Measurements from ENCODE around the gene TRIM74.
"Not testable (repeated sequence)": the region's sequence is repeated elsewhere in the genome, so short reads cannot be mapped to it uniquely, and the experiment has no call there.

TRIM74 gene

DNA sequence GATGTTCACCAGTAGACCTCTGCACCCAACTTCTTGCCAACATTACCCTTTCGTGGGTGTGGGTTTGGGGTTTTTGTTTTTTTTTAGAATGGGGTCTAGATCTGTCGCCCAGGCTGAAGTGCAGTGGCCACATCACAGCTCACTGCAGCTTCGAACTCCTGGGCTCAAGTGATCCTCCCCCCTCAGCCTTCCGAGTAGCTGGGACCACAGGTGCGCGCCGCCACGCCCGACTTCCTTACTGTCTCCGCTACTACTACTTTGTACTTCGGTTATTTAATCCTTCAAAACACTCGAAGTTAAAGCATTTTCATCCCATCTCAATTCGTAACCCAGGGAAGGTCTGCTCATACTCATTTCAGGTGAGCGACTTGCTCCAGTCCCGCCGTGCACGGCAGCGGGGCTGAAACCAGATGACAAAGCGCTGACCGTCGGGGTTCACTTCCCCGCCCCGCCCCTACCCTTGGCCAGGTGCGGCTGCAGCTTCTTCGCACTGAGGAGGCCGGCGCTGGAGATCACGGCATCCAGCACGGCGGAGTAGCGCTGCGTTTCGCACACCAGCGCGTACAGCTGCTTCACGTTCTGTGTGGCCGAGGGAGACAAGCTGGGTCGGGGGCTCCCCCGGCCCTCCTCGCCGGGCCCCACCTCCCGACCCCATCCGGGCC is 15.2 kb downstream of the TRIM74 start:
- H3K9me3 ChIP-seq (ENCODE audit: control insufficient read depth in 1 of 2, low read length in 2 of 2); H3K27ac ChIP-seq (ENCODE audit: low read length); H3K27me3 ChIP-seq (ENCODE audit: low read depth, low read length); H3K4me3 ChIP-seq (ENCODE audit: low read depth in 1 of 2, low read length in 2 of 2); H3K4me1 ChIP-seq (ENCODE audit: control insufficient read depth in 1 of 2, insufficient read depth in 2 of 2, low read length in 2 of 2); H3K36me3 ChIP-seq (ENCODE audit: control insufficient read depth in 1 of 2, insufficient read depth in 2 of 2, low read length in 2 of 2): not testable (repeated sequence)

DNA sequence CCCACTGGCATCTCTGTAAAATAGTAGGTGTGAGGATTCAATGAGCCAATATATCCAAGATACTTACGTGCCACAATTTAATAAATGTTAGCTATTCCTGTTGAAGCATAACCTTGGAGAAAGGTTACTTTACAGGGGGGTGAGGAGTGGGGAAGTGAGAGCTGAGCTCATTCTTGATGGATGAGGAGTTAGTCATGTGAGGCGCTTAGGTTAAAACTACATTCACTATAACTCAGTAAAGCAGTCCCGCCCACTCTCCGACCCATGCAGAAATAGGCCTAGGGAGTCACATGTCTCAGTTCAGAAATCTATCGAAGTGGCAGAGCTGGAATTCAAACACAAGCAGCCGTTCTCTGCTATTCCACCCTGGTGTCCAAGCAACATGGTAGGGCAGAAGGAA is 18.8 kb downstream of the TRIM74 start:
- not testable (repeated sequence) for H3K27ac ChIP-seq (ENCODE audit: low read length); H3K4me3 ChIP-seq (ENCODE audit: low read depth in 1 of 2, low read length in 2 of 2); H3K36me3 ChIP-seq (ENCODE audit: control insufficient read depth in 1 of 2, insufficient read depth in 2 of 2, low read length in 2 of 2); H3K4me1 ChIP-seq (ENCODE audit: control insufficient read depth in 1 of 2, insufficient read depth in 2 of 2, low read length in 2 of 2); H3K27me3 ChIP-seq (ENCODE audit: low read depth, low read length); H3K9me3 ChIP-seq (ENCODE audit: control insufficient read depth in 1 of 2, low read length in 2 of 2)

DNA sequence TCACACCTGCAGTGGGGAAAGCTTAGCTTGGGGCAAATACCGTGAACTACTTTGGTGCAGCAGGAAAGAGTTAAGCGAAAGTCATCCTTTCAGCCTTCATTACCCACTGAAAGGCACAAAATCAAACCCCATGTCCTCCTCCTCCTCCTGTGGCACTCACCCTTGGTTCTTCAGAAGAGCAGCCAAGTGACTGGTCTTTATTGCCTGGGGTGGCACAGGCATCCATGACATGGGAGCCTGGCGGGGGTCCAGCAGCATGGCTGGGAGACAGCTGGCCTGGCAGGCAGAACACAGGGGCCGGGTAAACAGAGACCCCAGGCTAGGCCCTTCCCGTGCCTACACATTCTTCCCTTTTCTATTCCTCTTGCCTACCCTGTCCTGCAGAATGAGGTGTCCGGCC is 19.6 kb downstream of the TRIM74 start:
- H3K9me3 ChIP-seq (ENCODE audit: control insufficient read depth in 1 of 2, low read length in 2 of 2); H3K27ac ChIP-seq (ENCODE audit: low read length); H3K27me3 ChIP-seq (ENCODE audit: low read depth, low read length); H3K4me3 ChIP-seq (ENCODE audit: low read depth in 1 of 2, low read length in 2 of 2); H3K4me1 ChIP-seq (ENCODE audit: control insufficient read depth in 1 of 2, insufficient read depth in 2 of 2, low read length in 2 of 2); H3K36me3 ChIP-seq (ENCODE audit: control insufficient read depth in 1 of 2, insufficient read depth in 2 of 2, low read length in 2 of 2): not testable (repeated sequence)

DNA sequence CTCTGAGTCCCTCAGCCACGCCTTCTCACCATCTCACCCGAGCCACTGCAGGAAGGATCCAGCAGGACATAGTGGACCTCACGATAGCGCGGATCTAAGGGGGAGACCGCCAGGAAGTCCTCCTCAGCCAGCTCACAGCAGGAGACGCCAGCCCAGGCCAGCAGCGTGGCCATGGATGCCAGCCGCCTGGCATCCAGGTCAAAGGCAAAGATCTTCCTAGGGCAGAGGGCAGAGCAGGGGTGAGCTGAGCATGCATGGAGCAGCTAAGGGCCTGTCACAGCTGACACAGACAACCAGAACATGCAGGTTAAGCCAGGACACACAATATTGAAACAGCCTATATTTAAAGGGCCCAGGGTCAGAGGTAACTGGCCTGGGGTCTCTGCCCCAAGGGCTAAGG is 20.0 kb downstream of the TRIM74 start:
- not testable (repeated sequence) for H3K4me1 ChIP-seq (ENCODE audit: control insufficient read depth in 1 of 2, insufficient read depth in 2 of 2, low read length in 2 of 2); H3K27ac ChIP-seq (ENCODE audit: low read length); H3K4me3 ChIP-seq (ENCODE audit: low read depth in 1 of 2, low read length in 2 of 2)

DNA sequence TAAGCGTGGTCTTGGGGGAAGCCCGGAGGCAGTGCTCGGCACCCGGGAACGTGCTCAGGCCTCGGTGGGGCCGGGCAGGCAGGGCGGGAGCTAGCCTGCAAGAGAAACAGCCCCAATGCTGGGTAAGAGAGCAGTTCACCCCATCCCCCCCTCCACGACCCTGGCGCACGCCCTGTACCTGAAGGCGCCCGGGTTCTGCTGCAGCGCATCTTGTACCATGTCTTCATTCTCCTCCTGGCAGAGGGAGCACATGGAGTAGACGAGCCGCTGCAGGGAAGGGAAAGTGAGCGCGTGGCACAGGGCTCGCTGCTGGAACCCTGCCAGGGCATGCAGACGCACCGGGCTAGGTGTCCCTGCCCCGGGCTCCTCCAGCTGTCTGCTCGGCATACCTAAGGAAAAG is 20.6 kb downstream of the TRIM74 start:
- not testable (repeated sequence) for H3K36me3 ChIP-seq (ENCODE audit: control insufficient read depth in 1 of 2, insufficient read depth in 2 of 2, low read length in 2 of 2); H3K4me3 ChIP-seq (ENCODE audit: low read depth in 1 of 2, low read length in 2 of 2); H3K4me1 ChIP-seq (ENCODE audit: control insufficient read depth in 1 of 2, insufficient read depth in 2 of 2, low read length in 2 of 2); H3K27me3 ChIP-seq (ENCODE audit: low read depth, low read length); H3K27ac ChIP-seq (ENCODE audit: low read length); H3K9me3 ChIP-seq (ENCODE audit: control insufficient read depth in 1 of 2, low read length in 2 of 2)

More for the DNA sequence above, 20.0 kb downstream of the TRIM74 start:
- not testable (repeated sequence) for H3K36me3 ChIP-seq (ENCODE audit: control insufficient read depth in 1 of 2, insufficient read depth in 2 of 2, low read length in 2 of 2); H3K9me3 ChIP-seq (ENCODE audit: control insufficient read depth in 1 of 2, low read length in 2 of 2); H3K27me3 ChIP-seq (ENCODE audit: low read depth, low read length)

DNA sequence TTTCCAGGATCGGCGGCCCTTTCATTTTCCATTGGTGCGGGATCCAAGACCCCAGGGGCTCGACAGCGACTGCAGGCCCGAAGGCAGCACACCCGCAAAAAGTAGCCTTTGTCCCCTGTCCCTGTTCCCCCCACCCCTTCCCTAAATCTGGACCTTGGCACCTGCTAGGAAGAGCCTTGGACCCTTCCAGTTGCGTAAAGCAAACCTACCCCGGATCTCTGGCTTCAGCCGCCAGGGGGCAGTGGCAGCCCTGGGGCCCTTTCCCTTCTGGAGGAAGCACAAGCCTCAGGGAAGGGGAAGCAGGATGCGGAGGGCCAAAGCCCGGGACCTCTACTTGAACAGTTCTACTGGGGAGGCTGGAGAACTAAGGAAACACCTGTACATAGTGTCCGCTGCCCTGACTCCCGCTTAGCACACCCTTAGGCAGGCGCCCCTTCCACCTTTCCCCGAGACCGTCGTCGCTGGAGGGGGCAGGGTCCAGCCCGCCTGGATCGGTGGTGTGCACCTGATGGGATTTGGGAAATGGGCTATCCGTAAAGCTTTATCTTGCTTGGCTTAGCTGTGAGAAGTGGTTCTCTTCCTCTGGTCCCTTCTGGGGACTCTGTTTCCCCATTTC is 23.0 kb downstream of the TRIM74 start:
- H3K27ac ChIP-seq (ENCODE audit: low read length); H3K4me1 ChIP-seq (ENCODE audit: control insufficient read depth in 1 of 2, insufficient read depth in 2 of 2, low read length in 2 of 2); H3K27me3 ChIP-seq (ENCODE audit: low read depth, low read length); H3K36me3 ChIP-seq (ENCODE audit: control insufficient read depth in 1 of 2, insufficient read depth in 2 of 2, low read length in 2 of 2); H3K4me3 ChIP-seq (ENCODE audit: low read depth in 1 of 2, low read length in 2 of 2); H3K9me3 ChIP-seq (ENCODE audit: control insufficient read depth in 1 of 2, low read length in 2 of 2): not testable (repeated sequence)

DNA sequence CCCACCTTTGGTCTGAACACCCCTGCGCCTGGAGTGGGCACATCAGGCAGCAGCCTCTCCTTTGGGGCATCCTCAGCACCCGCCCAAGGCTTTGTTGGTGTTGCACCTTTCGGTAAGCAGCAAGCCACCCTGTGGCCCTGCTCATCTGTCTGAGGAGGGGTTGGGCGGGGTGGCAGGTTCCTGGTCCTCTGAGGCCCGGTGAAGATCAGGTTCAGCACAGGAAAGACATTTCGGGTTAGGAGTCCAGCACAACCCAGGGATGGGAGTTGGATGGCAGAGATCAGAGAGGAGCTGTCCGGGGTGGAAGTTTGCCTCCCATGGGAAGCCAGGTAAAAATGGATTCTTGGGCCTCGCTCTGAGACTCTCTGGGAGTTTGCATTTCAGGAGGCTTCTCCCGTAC is 23.7 kb downstream of the TRIM74 start:
- H3K27me3 ChIP-seq (ENCODE audit: low read depth, low read length); H3K4me3 ChIP-seq (ENCODE audit: low read depth in 1 of 2, low read length in 2 of 2); H3K9me3 ChIP-seq (ENCODE audit: control insufficient read depth in 1 of 2, low read length in 2 of 2); H3K4me1 ChIP-seq (ENCODE audit: control insufficient read depth in 1 of 2, insufficient read depth in 2 of 2, low read length in 2 of 2); H3K36me3 ChIP-seq (ENCODE audit: control insufficient read depth in 1 of 2, insufficient read depth in 2 of 2, low read length in 2 of 2); H3K27ac ChIP-seq (ENCODE audit: low read length): not testable (repeated sequence)

DNA sequence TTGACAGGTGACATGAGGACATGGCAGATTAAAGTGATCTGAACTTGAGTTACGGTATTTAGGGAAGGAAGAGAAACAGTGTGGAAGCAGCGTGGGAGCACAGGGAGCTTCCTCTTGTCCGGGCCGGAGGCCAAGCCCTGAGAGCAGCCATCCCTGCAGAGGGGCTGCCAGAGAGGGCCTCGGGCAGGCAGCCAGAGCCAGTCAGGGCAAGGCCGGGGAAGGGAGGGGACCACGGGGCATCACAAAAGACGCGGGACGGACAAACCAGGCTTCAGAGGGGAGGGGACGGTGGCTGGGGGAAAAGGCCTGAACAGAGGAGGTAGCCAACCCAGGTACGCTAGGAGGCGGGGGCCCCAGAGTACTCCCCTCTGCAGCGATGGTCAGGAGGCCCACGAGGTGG is 24.3 kb downstream of the TRIM74 start:
- not testable (repeated sequence) for H3K27me3 ChIP-seq (ENCODE audit: low read depth, low read length); H3K9me3 ChIP-seq (ENCODE audit: control insufficient read depth in 1 of 2, low read length in 2 of 2); H3K27ac ChIP-seq (ENCODE audit: low read length); H3K4me1 ChIP-seq (ENCODE audit: control insufficient read depth in 1 of 2, insufficient read depth in 2 of 2, low read length in 2 of 2); H3K36me3 ChIP-seq (ENCODE audit: control insufficient read depth in 1 of 2, insufficient read depth in 2 of 2, low read length in 2 of 2); H3K4me3 ChIP-seq (ENCODE audit: low read depth in 1 of 2, low read length in 2 of 2)

DNA sequence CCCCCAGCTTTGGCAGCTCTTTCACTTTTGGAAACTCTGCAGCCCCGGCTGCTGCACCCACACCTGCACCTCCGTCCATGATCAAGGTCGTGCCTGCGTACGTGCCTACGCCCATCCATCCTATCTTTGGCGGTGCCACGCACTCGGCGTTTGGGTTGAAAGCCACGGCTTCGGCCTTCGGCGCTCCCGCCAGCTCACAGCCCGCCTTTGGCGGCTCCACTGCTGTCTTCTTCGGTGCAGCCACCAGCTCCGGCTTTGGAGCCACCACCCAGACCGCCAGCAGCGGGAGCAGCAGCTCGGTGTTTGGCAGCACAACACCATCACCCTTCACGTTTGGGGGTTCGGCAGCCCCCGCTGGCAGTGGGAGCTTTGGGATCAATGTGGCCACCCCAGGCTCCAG is 26.3 kb downstream of the TRIM74 start:
- not testable (repeated sequence) for H3K27me3 ChIP-seq (ENCODE audit: low read depth, low read length); H3K4me3 ChIP-seq (ENCODE audit: low read depth in 1 of 2, low read length in 2 of 2); H3K27ac ChIP-seq (ENCODE audit: low read length); H3K4me1 ChIP-seq (ENCODE audit: control insufficient read depth in 1 of 2, insufficient read depth in 2 of 2, low read length in 2 of 2); H3K9me3 ChIP-seq (ENCODE audit: control insufficient read depth in 1 of 2, low read length in 2 of 2)
- peaks cover 4 to 15% of the 10 kb centered on the region in 2 donors for H3K36me3 ChIP-seq (ENCODE audit: control insufficient read depth in 1 of 2, insufficient read depth in 2 of 2, low read length in 2 of 2)

DNA sequence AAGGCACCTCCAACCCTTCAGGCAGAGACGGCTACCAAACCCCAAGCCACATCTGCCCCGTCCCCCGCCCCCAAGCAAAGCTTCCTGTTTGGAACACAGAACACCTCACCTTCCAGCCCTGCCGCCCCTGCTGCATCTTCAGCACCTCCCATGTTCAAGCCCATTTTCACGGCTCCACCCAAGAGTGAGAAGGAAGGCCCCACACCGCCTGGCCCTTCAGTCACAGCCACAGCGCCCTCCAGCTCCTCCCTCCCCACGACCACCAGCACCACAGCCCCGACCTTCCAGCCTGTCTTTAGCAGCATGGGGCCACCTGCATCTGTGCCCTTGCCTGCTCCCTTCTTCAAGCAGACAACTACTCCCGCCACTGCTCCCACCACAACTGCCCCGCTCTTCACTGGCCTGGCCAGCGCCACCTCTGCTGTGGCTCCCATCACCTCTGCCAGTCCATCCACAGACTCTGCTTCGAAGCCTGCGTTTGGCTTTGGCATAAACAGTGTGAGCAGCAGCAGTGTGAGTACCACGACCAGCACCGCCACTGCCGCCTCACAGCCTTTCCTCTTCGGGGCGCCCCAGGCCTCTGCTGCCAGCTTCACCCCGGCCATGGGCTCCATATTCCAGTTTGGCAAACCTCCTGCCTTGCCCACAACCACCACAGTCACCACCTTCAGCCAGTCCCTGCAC is 27.1 kb downstream of the TRIM74 start:
- H3K27me3 ChIP-seq (ENCODE audit: low read depth, low read length); H3K4me1 ChIP-seq (ENCODE audit: control insufficient read depth in 1 of 2, insufficient read depth in 2 of 2, low read length in 2 of 2); H3K27ac ChIP-seq (ENCODE audit: low read length); H3K9me3 ChIP-seq (ENCODE audit: control insufficient read depth in 1 of 2, low read length in 2 of 2); H3K4me3 ChIP-seq (ENCODE audit: low read depth in 1 of 2, low read length in 2 of 2): not testable (repeated sequence)
- peaks cover 4 to 15% of the 10 kb centered on the region in 2 donors for H3K36me3 ChIP-seq (ENCODE audit: control insufficient read depth in 1 of 2, insufficient read depth in 2 of 2, low read length in 2 of 2)

DNA sequence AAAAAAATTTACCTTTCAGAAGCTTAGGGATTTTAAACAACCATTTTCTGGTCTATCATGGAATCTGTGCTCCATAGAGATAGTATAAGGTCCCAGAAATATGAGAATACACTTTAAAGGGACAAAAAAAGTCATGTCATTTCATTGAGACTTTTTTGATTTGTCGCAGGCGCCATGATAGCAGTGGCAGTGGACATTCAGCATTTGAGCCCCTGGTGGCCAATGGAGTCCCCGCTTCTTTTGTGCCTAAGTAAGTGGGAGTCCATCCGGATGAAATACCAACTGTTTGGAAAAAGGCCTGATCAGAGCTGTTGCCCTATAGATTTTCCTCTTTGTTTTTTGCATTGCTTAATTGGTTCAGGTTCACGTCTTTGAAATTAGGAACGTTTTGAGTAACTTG is 41.0 kb downstream of the TRIM74 start:
- H3K9me3 ChIP-seq (ENCODE audit: control insufficient read depth in 1 of 2, low read length in 2 of 2); H3K27ac ChIP-seq (ENCODE audit: low read length); H3K27me3 ChIP-seq (ENCODE audit: low read depth, low read length); H3K4me3 ChIP-seq (ENCODE audit: low read depth in 1 of 2, low read length in 2 of 2): not testable (repeated sequence)
- peaks cover 12 to 45% of the 10 kb centered on the region in 2 donors for H3K36me3 ChIP-seq (ENCODE audit: control insufficient read depth in 1 of 2, insufficient read depth in 2 of 2, low read length in 2 of 2)
- H3K4me1 ChIP-seq (ENCODE audit: control insufficient read depth in 1 of 2, insufficient read depth in 2 of 2, low read length in 2 of 2) = peaks cover 7 to 20% of the 10 kb centered on the region in 2 donors

DNA sequence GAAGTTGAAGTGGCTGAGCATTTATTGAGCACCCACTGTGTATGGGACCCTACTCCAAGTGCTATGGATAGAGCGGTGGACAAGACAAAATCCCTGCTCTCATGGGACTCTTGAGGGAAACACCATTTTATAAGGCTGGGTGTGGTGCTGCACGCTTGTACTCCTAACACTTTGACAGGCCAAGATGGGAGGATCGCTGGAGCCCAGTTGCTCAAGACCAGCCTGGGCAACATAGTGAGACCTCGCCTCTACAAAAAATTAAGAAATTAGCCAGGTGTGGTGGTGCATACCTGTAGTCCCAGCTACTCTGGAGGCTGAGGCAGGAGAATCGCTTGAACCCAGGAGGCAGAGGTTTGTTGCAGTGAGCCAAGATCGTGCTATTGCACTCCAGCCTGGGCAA is 41.5 kb downstream of the TRIM74 start:
- H3K4me3 ChIP-seq (ENCODE audit: low read depth in 1 of 2, low read length in 2 of 2); H3K27ac ChIP-seq (ENCODE audit: low read length); H3K9me3 ChIP-seq (ENCODE audit: control insufficient read depth in 1 of 2, low read length in 2 of 2); H3K27me3 ChIP-seq (ENCODE audit: low read depth, low read length): not testable (repeated sequence)
- H3K4me1 ChIP-seq (ENCODE audit: control insufficient read depth in 1 of 2, insufficient read depth in 2 of 2, low read length in 2 of 2) = peaks cover 7 to 20% of the 10 kb centered on the region in 2 donors
- H3K36me3 ChIP-seq (ENCODE audit: control insufficient read depth in 1 of 2, insufficient read depth in 2 of 2, low read length in 2 of 2) = peaks cover 12 to 45% of the 10 kb centered on the region in 2 donors

Measured in muscle layer of duodenum (tissue), 2 donors.